Neuron (in vitro differentiated cells): ENCODE measurements around the gene NHEJ1.

Source experiments
- H2AFZ ChIP-seq: one replicate; pipeline ENCODE4 v1.6.1; 2013; ENCODE audit warnings: low read depth, mild to moderate bottlenecking, inconsistent platforms, low read length, moderate library complexity
- H3K27me3 ChIP-seq: one replicate; pipeline ENCODE4 v1.6.1; 2013; ENCODE audit warnings: low read length; ENCODE audit not compliant: insufficient read depth
- H3K36me3 ChIP-seq: one replicate; pipeline ENCODE4 v1.6.1; 2013; ENCODE audit warnings: low read length; ENCODE audit not compliant: insufficient read depth
- H3K4me1 ChIP-seq: one replicate; pipeline ENCODE4 v1.6.1; 2013; ENCODE audit warnings: low read length; ENCODE audit not compliant: insufficient read depth
- H3K4me3 ChIP-seq: 2 replicates; pipeline ENCODE4 v1.5.1; 2013; ENCODE audit warnings: mild to moderate bottlenecking, low read length, moderate library complexity
- H3K9me3 ChIP-seq: one replicate; pipeline ENCODE4 v1.6.1; 2013; ENCODE audit warnings: low read length

The NHEJ1 gene

GRCh38 chr2:219168526-219168925 lies 7.9 kb upstream of the NHEJ1 start:
- Histone ChIP-seq H3K9me3 (no peaks in the 10 kb centered on the region), H2AFZ (no peak overlapping the region), H3K4me1 (no peaks in the 10 kb centered on the region), H3K27me3 (no peaks in the 10 kb centered on the region), H3K4me3 (no peak overlapping the region), H3K36me3 (peaks cover 8% of the 10 kb centered on the region)

- H3K27me3 ChIP-seq, result no peaks in the 10 kb centered on the region
- H3K9me3 ChIP-seq, result no peaks in the 10 kb centered on the region
- no peak overlapping the region for H2AFZ ChIP-seq
- H3K36me3 ChIP-seq, result peaks cover 6% of the 10 kb centered on the region
- H3K4me3 ChIP-seq, result no peak overlapping the region
- no peaks in the 10 kb centered on the region for H3K4me1 ChIP-seq
Measured at GRCh38 chr2:219167997-219168396, 7.4 kb upstream of the NHEJ1 start.

GRCh38 chr2:219165058-219165911 lies 4.7 kb upstream of the NHEJ1 start:
- no peak overlapping the region for H2AFZ ChIP-seq
- peaks cover 4% of the 10 kb centered on the region for H3K4me1 ChIP-seq
- H3K9me3 ChIP-seq, result no peaks in the 10 kb centered on the region
- H3K27me3 ChIP-seq, result no peaks in the 10 kb centered on the region
- H3K4me3 ChIP-seq, result no peak overlapping the region
- H3K36me3 ChIP-seq, result no peaks in the 10 kb centered on the region

DNA sequence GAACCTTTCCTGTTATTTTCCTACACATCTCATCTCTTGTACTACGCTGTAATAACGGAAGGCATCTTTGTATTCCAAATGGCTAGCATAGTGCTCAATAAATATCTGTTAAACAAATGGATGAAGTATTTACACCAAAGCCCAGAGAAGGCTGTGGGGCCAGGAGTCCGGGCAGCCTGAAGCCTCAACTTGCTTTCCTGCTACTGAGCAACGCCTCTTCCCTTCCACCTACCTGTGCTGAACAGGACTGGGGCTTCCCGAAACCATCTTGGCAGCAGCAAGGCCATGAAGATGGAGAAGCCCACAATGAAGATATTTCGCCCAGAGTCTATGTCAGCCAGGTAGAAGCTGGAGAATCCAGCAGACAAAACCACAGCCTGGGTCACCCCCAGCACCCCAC lies 2.5 kb upstream of the NHEJ1 start:
- Histone ChIP-seq H3K4me1 (peaks cover 9% of the 10 kb centered on the region), H3K27me3 (no peaks in the 10 kb centered on the region), H2AFZ (no peak overlapping the region), H3K9me3 (no peaks in the 10 kb centered on the region), H3K36me3 (no peaks in the 10 kb centered on the region), H3K4me3 (no peak overlapping the region)

- Histone ChIP-seq H3K4me3 (peak overlapping the region; percentile 62), H3K9me3 (no peaks in the 10 kb centered on the region), H3K4me1 (peaks cover 9% of the 10 kb centered on the region), H2AFZ (peak overlapping the region; percentile 75), H3K27me3 (no peaks in the 10 kb centered on the region), H3K36me3 (peaks cover 14% of the 10 kb centered on the region)
Measured at GRCh38 chr2:219161097-219161496, 482 bp upstream of the NHEJ1 start.

DNA sequence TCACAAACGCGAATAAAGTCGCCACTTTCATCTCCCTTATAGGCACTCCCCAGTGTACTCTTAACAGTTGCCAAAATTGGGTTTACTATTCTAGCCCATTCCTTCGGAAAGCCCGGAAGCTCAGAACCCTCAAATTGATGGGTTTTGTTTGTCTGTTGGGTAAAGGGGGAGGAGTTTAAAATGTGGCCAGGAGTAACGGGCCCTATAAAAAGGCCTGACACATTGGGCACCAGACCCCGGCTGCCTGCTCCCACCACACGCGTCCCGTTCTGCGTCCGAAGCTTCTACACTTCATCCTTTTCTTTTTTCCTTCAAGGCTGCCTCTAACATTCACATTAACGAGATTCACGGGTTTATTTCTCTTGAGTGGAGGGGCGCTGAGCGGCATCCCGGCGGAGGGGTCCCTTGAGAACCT lies 837 bp downstream of the NHEJ1 start:
- Histone ChIP-seq H3K4me3 (peak overlapping the region; percentile 62), H3K4me1 (peaks cover 9% of the 10 kb centered on the region), H3K27me3 (no peaks in the 10 kb centered on the region), H3K36me3 (peaks cover 14% of the 10 kb centered on the region), H3K9me3 (no peaks in the 10 kb centered on the region), H2AFZ (peak overlapping the region; percentile 75)

DNA sequence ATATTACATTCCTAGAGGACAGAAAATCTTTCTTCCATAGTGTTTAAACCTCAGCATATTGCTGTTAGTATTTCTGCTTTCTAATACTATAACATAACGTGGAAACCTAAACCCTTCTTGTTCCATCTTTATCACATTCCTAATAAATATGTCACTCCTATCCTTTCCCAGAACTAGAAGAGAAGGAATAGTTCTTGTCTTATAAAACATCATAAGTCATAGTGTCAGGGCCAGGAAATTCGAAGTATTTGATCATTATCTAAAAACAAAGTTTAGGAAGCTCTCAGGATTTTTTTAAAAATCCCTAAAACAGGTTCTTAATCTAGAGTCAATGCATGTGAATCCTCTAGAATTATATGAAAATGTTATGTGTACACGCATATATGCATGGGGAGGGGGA lies 2.0 kb downstream of the NHEJ1 start:
- no peaks in the 10 kb centered on the region for H3K9me3 ChIP-seq
- peaks cover 9% of the 10 kb centered on the region for H3K4me1 ChIP-seq
- no peak overlapping the region for H3K4me3 ChIP-seq
- no peaks in the 10 kb centered on the region for H3K27me3 ChIP-seq
- no peak overlapping the region for H2AFZ ChIP-seq
- peaks cover 22% of the 10 kb centered on the region for H3K36me3 ChIP-seq

DNA sequence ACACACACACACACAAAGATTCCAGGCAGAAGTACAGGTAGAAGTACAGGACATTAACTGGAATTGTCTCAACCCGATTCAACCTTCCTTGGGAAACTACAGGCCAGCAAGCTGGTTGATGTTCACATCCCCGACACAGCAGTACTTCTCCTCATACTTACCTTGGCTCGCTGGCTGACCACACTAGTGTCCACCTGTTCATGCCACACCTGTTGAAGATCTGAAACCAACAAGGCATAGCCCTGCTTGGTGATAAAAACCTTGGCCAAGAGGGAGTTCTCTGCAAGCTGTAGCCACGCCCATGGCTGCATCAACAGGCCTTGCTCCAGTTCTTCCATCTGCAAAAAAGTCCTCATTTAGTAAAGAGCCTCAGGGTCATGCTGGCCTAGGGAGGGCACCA lies 2.6 kb downstream of the NHEJ1 start:
- Histone ChIP-seq H3K27me3 (no peaks in the 10 kb centered on the region), H3K9me3 (no peaks in the 10 kb centered on the region), H2AFZ (no peak overlapping the region), H3K36me3 (peaks cover 24% of the 10 kb centered on the region), H3K4me1 (peaks cover 9% of the 10 kb centered on the region), H3K4me3 (no peak overlapping the region)

DNA sequence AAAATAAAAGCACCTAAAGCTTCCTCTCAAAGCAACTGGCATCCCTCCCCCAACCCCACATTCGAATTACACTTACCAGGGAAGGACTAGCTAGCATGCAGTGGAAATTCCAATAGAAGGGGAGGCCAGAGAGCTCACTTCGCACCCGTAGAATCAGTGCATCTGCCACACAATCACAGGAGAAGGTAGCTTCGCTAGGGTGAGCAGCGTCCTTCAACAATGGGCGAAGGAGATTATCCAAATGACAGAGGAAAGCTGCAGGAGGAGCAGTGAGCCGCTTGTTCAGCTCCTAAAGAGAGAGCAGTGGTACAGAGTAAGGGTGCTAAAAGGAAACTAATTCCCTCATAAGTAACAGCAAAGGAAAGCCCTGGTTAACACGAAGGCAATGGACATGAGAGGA lies 3.2 kb downstream of the NHEJ1 start:
- Histone ChIP-seq H3K9me3 (no peaks in the 10 kb centered on the region), H3K4me3 (no peak overlapping the region), H3K36me3 (peaks cover 24% of the 10 kb centered on the region), H3K27me3 (no peaks in the 10 kb centered on the region), H3K4me1 (peaks cover 9% of the 10 kb centered on the region), H2AFZ (no peak overlapping the region)

DNA sequence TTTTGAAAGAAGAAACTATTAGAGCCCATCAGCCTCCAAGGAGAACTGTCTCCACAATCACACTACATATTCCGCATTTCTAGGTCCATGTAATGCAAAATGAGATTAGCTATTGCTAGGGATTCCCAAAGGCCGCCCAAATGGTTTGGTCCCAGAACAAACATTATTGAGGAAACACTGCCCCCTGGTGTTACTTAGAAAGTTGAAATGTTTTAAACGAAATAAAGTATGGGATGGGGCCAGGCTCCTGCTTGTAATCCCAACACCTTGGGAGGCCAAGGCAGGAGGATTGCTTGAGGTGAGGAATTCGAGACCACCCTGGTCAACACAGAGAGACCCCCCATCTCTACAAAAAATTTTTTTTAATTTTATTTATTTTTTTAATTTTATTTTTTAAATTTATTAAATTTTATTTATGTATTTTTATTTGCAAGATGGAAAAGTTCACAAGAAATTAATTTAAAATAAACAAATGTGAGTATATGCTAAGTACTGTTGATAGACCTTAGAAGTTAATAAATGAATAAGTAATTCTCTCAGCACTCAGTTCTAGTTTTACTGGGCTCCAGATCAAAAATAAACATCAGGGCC lies 5.5 kb downstream of the NHEJ1 start:
- Histone ChIP-seq H3K27me3 (no peaks in the 10 kb centered on the region), H3K4me3 (no peak overlapping the region), H2AFZ (no peak overlapping the region), H3K36me3 (peaks cover 27% of the 10 kb centered on the region), H3K4me1 (peaks cover 5% of the 10 kb centered on the region), H3K9me3 (no peaks in the 10 kb centered on the region)

DNA sequence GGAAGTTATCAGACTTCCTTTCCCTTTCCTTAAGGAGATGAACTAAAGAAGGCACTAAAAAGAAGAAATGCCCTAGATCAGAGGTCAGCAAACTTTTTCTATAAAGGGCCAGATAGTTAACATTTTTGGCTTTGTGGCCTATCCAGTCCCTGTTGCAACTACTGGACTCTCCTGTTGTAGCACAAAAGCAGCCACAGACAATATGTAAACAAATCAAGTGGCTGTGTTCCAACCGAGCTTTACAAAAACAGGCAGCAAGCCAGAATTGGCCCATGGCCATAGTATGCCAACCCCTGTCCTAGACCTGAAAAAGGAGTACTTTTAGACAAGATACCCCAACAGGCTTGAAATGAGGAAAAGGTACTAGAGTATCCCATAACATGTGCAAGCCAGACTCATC lies 10.9 kb downstream of the NHEJ1 start:
- H3K4me3 ChIP-seq, result no peak overlapping the region
- no peak overlapping the region for H2AFZ ChIP-seq
- H3K4me1 ChIP-seq, result peaks cover 4% of the 10 kb centered on the region
- no peaks in the 10 kb centered on the region for H3K9me3 ChIP-seq
- peaks cover 36% of the 10 kb centered on the region for H3K36me3 ChIP-seq
- H3K27me3 ChIP-seq, result no peaks in the 10 kb centered on the region

DNA sequence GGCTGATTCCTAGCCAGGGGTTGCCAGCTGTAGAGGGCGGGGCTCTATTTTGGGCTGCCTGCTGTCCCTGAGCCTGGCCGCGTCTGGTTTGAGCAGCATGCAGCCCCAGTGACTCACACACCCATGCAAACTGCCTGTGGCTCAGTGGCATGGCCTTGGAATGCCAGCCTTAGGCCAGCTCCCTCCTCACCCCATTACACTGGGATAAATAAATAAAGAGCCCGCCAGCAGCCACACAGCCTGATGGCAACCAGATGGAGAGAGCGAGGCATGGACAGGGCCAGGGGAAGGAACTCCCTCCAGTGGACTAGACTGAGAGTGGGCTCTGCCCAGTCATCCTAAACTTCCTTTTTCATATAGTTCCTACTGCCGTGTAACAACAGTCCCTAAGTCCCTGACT lies 18.3 kb downstream of the NHEJ1 start:
- no peaks in the 10 kb centered on the region for H3K9me3 ChIP-seq
- no peak overlapping the region for H2AFZ ChIP-seq
- H3K4me1 ChIP-seq, result no peaks in the 10 kb centered on the region
- H3K27me3 ChIP-seq, result no peaks in the 10 kb centered on the region
- no peak overlapping the region for H3K4me3 ChIP-seq
- H3K36me3 ChIP-seq, result peaks cover 44% of the 10 kb centered on the region

GRCh38 chr2:219140722-219141121 lies 19.9 kb downstream of the NHEJ1 start:
- Histone ChIP-seq H3K4me1 (no peaks in the 10 kb centered on the region), H3K4me3 (no peak overlapping the region), H3K36me3 (peaks cover 30% of the 10 kb centered on the region), H3K9me3 (no peaks in the 10 kb centered on the region), H2AFZ (no peak overlapping the region), H3K27me3 (no peaks in the 10 kb centered on the region)
